ENCODE data around the gene MBNL1. TPM values are rescaled to one million over a fixed set of nuclear protein-coding genes. Genes with fewer than 3 reads are reported as not detected.
"Not testable (repeated sequence)": the region's sequence is repeated elsewhere in the genome, so short reads cannot be mapped to it uniquely, and the experiment has no call there.

Gene MBNL1
- total RNA-seq, 1 donor from 2014 or later: 261 TPM

DNA sequence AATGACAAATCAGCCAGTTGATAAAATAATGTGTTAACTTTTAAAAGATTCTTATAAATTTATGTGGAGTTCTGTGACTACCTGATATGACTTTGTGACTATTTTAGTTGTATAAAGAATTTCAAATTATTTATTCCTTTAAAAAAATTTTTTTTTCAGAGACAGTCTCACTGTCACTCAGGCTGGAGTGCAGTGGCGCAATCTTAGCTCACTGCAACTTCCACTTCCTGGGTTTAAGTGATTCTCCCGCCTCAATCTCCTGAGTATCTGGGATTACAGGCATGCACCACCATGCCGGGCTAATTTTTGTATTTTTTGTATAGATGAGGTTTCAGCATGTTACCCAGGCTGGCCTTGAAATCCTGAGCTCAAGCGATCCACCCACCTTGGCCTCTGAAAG is 48.5 kb downstream of the MBNL1 start:
- no peak for DNase-seq (ENCODE audit: extremely low read depth, low read depth, low spot score)

DNA sequence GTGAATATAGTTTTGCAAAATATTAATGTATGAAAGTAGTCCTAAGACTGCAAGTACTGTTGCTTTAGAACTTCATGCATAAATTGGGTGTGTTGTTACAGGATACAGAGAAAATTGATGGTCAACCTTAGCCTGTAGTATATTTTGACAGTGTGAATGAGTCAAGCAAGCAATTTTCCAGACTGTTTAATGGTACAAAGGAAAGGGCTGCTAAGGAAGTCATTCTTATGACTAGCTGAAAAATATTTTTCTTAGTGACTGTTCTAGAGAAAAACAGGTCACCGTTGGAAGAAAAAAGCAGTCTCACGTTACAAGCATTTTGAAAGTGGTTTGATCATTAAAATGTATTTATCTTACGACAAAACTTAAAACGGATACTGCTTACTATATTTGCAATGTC is 49.2 kb downstream of the MBNL1 start:
- DNase-seq (ENCODE audit: extremely low read depth, low read depth, low spot score): peak; percentile 74

DNA sequence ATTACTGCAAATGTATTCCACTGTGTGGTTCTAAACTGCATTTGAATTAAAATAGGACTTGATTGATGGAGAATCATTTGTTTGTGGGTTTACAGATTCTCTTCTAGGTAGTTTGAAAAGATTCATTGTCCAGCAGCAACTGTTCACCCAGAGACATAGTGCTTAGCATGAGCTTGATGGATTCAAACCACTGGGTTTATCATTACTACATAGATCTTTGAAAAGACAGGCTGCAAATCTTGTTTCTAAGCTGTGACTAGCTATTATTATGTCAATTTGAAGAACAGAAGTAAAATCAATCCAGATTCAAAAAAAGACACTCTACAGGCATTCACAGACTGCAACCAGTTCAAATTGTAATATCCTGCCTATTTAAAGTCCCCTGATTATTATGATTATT is 49.8 kb downstream of the MBNL1 start:
- no peak for DNase-seq (ENCODE audit: extremely low read depth, low read depth, low spot score)

DNA sequence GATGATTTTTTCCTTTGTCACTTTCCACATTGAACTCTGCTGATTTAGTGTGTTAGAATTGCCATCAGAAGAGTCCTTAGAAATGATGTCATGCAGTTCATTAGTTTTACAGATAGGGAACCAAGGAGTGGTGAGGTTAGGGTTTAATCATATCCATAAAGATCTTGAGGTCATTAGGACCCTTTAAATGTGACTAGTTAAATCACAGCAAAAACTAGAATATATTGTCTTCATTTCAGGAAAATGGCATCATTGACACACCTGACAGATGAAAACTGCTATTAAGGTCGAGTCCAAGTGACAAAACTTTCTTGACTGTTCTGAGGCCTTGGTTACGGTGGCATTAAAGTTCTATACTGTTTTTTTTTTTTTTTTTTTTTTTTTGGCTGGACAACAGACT is 50.5 kb downstream of the MBNL1 start:
- no peak for DNase-seq (ENCODE audit: extremely low read depth, low read depth, low spot score)

DNA sequence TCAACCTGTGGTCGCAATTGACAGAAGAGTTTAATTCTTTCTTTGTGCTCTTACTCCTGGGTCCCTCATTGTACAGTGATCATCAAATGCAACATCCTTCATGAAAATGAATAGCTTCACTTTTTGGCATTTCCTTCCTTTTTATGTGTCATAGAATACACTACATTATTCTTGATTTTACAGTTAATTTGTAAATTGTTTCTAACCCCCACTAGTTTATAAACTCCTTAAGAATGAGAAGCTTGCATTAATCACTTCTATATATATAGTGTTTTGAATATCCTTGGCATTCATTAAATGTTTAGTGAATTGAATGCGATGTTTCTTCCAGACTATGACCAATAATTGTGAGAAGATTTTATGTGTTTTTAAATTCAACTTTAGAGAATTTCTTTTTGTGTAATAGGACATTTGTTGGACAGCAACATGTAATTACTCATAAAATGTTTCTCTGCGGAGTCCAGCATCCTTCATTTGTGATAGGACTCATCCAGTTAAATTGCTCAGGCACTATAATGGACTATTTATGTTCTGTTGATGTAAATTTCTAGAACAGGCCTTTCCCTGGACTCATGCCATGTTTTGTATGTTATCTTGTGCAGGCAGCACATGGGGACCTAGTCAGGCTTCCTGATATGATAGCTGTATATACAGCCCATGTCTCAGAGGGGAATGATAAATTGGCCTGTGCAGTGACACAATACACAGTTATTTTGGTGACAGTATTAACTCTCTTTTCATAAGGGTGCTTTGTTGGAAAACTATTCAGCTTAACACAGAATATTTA is 51.3 kb downstream of the MBNL1 start:
- DNase-seq (ENCODE audit: extremely low read depth, low read depth, low spot score): peak; percentile 97

DNA sequence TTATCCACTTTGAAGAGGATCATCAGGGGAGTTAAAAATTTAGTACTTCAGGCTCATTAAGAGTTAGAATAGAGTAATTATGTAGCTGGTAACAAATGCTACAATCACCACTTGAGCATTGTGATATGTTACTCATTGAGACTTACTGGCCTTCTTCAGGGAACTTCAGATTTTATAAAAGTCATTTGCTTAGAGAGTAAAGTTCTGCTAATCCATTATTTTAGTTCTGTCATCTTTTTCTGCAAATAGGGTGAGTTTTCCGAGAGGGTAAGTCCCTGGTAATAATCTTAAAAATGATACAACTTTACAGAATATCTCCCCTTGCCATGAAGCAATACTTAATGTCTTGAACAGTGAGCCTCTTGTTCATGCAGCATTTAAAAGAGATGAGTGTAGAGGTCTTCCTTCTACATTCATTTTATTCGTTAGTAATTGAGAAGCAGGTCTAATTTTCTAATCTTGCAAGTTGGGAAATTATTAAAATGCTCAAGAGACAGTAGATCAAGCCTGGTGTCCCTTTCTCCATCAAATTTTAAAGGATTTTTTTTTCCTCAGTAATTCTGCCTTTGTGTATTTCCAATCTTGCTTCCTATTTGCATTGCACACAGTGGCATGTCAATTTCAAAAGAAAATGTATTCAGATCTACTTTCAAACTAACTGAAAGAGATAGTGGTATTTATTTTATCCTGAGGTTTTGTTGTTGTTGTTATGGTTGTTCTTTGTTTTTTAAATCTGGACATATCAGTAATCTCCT is 52.6 kb downstream of the MBNL1 start:
- DNase-seq (ENCODE audit: extremely low read depth, low read depth, low spot score): no peak

DNA sequence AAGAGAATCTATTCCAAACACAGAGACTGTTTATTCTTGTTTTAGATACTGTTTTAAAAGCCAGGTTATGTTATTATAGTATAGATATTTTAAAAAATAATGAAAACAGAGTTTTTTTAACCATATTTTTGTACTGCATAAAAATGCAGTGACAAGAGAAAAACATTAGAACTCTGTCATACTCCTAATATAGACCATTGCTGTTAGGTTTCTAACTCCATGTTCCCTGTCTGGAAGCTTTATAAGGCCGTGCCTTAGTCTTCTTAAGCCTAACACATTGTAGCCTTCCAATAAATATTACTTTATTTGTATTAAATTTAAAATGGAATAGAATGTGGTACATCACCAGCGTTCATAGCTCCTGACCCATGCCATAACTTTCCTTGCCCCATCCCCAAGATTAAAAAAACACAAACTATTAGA is 53.2 kb downstream of the MBNL1 start:
- DNase-seq (ENCODE audit: extremely low read depth, low read depth, low spot score): no peak

DNA sequence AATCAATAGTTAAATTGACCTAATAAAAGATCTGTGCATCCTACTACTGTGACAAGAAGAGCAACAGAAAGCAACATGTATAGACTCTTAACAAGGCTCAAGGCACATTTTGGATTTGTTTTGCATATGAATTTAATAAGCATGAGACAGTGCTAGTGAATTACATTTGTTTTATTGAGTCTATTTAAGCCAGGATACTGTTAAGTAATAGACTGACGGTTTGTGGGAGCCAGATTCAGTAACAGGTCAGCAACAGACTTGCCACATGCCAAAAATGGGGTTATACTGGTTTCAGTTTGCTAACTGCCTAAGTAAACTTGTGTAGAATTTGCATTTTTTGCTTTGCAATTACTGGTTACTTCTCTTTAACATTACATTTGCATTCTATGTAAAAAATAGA is 54.0 kb downstream of the MBNL1 start:
- DNase-seq (ENCODE audit: extremely low read depth, low read depth, low spot score): no peak

DNA sequence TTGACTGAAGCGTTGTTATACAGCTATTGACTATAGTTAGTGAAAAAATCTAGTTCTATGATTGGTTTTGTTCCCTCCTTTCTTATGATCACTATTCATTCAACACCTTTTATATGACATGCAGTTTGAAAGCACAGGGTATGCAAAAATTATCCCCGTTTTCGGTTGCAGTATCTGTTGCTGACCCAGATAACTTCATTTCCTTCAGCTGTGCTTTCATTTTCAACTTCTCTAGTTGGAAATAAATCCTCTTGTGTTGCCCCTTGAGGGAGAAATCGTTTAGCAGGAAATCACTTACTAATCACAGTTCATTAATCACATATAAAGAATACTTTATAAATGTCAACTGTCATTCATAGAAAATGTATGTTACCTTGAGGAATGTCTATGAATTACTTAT is 55.1 kb downstream of the MBNL1 start:
- DNase-seq (ENCODE audit: extremely low read depth, low read depth, low spot score): no peak

DNA sequence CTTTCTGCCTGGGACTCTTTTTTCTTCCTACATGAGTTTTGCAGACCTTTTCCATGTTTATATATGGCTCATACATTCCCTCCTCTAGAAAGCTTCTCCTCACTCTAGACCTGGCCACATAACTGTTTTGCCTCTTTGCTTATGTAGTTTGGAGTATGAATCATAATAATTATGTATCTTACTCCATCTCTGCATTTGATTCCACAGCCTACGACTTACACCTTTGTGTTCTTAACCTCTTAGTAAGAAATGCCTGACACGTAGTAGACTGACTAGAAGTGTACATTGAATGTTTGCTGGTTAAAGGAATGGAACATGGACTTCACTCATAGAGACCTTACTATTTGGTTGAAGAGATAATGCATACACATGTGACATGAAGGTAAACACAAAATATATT is 56.4 kb downstream of the MBNL1 start:
- DNase-seq (ENCODE audit: extremely low read depth, low read depth, low spot score): no peak

DNA sequence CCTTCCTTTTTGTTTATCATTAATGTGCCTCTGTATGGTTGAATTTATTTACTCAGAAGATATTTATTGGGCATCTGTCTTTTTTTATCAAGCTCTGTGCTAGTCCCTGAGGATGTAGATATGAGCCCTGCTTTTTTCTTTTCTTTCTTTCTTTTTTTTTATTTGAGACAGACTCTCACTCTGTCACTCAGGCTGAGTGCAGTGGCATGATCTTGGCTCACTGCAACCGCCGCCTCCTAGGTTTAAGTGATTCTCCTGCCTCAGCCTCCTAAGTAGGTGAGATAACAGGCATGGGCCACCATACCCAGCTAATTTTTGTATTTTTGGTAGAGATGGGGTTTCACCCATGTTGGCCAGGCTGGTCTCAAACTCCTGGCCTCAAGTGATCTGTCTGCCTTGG is 58.5 kb downstream of the MBNL1 start:
- DNase-seq (ENCODE audit: extremely low read depth, low read depth, low spot score): no peak

DNA sequence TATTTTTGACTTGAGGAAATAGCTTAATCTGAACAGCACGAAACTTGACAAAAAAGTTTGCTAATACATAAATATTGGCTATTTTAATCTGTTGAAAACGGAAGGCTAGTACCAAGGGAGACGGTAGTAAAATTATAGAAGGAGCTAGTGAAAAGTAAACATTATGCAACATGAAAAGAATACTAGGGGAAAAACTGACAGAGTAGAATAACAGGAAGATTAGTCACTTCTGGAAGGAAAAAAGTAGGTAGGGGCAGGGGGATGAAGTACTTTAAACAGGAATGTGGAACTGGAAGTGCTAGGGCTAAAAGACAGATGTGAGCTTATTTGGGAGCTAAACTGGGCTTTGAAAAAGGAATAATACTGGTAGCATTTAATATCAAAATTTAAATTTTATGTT is 60.1 kb downstream of the MBNL1 start:
- DNase-seq (ENCODE audit: extremely low read depth, low read depth, low spot score): peak; percentile 87

DNA sequence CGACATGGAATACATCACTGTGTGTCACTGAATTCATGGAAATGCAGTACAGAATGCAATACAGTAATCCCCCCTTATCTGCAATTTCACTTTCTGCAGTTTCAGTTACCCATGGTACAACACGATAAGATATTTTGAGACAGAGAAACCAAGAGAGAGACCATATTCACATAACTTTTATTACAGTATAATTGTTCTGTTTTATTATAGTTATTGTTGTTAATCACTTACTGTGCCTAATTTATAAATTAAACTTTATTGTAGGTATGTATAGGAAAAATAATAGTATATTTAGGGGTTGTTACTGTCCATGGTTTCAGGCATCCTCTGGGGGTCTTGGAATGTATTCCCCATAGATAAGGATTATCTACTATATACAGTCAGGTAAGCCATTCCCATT is 61.8 kb downstream of the MBNL1 start:
- no peak for DNase-seq (ENCODE audit: extremely low read depth, low read depth, low spot score)

DNA sequence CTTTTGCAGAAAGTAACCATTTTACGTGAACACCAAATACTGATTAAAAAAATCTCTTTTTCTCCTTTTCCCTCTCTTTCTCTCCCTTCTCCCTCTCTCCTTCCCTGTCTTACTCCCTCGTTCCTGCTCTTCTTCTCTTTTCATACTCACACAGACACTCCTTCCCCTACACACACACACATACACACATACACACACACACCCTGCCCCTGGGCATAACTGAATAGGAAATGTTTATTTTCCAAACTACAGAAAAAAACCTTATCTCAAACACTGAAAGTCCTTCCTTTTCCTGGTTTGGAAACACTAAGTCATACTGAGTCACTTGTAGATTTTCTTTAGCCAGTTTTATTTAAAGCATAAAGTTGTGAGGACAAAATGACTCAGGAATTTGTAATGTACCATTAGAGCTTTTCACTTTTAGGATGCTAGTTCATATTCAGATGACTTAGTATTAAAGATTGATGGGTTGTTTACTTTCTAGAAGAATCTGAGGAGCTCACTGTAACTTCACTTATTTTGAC is 62.4 kb downstream of the MBNL1 start:
- DNase-seq (ENCODE audit: extremely low read depth, low read depth, low spot score): peak; percentile 94

DNA sequence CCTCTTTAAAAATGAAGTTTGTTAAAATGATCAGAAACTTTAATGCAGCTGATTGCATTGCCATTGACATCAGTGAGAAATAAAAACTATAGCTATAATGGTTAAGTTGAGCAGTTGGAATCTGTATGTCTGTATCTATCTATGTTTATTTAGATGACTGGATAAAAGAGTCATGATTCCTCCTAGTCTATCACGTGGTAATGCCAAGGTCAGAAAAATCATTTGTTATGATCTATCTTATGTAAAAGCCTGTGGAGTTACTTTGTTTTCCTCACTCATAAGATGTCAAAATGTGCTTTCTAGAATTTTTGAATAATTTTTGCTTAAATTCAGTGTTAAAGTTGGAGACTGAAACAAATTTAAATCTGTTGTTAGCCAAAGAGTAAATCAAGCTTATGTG is 63.3 kb downstream of the MBNL1 start:
- no peak for DNase-seq (ENCODE audit: extremely low read depth, low read depth, low spot score)

DNA sequence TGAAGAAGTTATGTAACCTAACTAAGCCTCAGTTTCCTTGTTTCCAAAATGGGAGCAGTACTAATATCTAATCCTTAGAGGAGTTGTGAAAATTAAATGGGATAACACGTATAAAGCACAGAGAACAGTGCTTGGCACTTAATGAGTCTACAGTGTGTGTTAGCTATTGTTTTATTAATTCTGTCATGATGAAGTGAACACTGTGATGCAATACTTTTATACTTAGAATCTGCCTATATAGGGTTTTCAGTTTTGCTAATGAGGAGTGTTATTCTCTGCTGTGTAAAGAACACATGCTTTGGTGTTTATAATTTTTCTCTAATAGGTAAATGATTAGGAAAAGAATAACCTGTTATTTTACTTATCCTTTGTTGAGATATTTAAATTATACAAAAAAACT is 65.2 kb downstream of the MBNL1 start:
- no peak for DNase-seq (ENCODE audit: extremely low read depth, low read depth, low spot score)

DNA sequence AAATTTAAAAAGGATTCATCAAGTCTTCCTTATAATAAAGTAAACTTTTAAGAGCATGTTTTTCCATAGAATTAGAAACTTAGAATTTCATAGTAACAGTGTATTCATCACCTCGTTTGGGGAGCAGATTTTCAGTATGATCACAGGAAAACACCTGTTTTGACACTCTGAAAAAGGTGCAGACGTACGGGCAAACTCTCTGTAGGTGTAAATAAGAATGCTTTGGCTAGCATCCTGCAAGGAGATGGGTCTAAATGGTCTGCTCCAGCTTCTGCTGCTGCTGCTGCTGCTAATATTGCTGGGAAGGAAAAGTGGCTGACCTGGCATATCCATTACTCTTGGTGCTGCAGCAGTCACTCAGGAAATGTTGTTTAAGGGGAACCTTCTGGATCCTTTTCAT is 66.0 kb downstream of the MBNL1 start:
- no peak for DNase-seq (ENCODE audit: extremely low read depth, low read depth, low spot score)

DNA sequence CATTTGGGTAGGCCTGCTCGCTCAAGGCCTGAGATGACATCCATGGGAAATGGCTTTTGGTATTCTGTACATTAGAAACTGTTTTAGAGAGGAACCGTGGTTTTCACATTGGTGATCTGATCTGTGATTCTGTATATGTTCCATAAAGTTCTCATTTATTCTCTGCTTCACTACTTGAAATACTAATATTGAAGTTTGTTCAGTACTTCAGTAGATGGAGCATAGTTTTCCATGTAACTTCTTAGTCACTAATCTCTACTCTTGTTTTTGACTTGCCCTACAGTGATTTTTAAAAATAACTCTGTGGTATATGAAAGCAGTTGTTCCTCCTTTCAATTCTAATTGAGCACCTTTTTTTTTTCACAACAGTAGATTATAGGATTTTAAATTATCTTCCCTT is 66.5 kb downstream of the MBNL1 start:
- DNase-seq (ENCODE audit: extremely low read depth, low read depth, low spot score): no peak

DNA sequence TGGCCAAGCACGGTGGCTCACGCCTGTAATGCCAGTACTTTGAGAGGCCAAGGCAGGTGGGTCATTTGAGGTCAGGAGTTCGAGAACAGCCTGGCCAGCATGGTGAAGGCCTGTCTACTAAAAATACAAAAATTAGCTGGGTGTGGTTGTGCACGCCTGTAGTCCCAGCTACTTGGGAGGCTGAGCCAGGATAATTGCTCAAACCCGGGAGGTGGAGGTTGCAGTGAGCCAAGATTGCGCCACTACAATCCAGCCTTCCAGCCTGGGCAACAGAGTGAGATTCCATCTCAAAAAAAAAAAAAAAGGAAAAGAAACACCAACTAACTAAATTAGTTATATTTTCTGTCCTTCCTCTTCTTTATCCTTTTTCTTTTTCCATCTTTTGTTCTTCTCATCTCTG is 68.6 kb downstream of the MBNL1 start:
- DNase-seq (ENCODE audit: extremely low read depth, low read depth, low spot score): not testable (repeated sequence)

DNA sequence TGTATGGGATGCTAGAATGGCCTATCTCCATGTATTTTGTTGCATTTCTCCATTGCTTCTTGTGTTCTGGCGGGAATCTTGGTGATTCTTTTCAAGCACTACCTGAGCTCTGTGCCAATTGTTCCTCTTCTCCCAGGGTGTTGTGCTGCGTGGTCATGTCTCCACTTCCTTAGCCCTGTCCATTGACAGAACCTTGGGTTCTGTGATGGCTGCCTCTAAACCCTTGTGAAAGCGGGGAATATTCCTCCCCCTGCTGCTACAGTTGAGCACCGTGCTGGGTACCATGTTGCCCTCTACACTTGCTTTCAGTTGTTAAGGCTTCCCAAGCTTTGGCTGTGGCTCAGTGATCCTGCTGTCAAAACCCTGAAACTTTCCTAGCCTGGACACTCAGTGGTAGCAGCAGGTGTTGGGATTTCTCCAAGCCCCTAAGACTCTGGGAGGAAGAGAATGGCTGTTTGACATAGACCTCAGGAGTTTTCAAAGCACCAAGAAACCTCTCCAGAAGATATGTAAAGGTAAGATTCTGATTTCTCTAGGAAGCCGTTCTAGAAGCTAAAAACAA is 69.5 kb downstream of the MBNL1 start:
- DNase-seq (ENCODE audit: extremely low read depth, low read depth, low spot score): no peak

DNA sequence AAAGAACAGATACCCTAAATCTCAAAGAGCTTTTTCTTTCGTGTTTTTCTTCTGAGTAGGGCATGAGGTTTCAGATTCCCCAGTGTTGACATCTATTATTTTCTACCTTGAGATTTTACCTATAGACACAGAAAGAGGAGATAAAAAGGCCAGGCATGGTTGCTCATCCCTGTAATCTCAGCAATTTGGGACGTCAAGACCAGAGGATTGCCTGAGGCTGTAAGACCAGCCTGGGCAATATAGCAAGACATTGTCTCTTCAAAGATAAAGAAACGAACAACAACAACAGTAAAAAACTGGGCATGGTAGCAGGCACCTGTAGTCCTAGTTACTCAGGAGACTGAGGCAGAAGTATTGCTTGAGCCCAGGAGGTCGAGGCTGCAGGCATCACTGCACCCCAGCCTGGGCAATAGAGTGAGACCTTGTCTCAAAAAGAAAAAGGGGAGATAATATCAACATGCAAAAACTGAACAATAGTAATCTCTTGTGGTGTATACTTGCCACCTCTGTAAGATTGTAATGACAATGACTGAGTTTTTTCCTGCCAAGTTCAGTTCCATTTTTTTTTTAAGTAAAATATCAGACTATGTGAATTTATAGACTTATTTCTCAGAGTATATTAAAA is 71.3 kb downstream of the MBNL1 start:
- DNase-seq (ENCODE audit: extremely low read depth, low read depth, low spot score): no peak
